GM12878 (cell line): ENCODE measurements around the gene GOLGA8T. TPM values are rescaled to one million over a fixed set of nuclear protein-coding genes. Genes with fewer than 3 reads are reported as not detected.
"Not testable (repeated sequence)": the region's sequence is repeated elsewhere in the genome, so short reads cannot be mapped to it uniquely, and the experiment has no call there.

Experiments used
- ATAC-seq: fragments of 200-7000 bp; cut with Tn5 transposase; 3 replicates; pipeline ENCODE4 v1.9.1; 2020; ENCODE audit warnings: mild to moderate bottlenecking, moderate library complexity
- Bru-seq: library from RNA; stranded (reverse); fragments of 400-500 nt; gene quantifications from one replicate; lab custom pipeline; 2021; lab: Mats Ljungman, UMichigan
- BruChase-seq, 2 experiments: library from RNA; stranded (reverse); fragments of 400-500 nt; gene quantifications; one replicate each; lab custom pipeline; 2021; lab: Mats Ljungman, UMichigan
- BruUV-seq: library from RNA; stranded (reverse); fragments of 400-500 nt; replicated peaks from 2 replicates; lab custom pipeline; 2021; lab: Mats Ljungman, UMichigan
- CTCF ChIA-PET: fragments of 300-600 bp; sonication (Branson Sonifier 250); formaldehyde crosslinking; extraction: SDS; loops from one replicate; lab custom pipeline; 2021; ENCODE audit warnings: inconsistent platforms; lab: Yijun Ruan, JAX
- POLR2A ChIA-PET: fragments of 350-600 bp; formaldehyde crosslinking; extraction: SDS; loops from one replicate; lab custom pipeline; 2021; ENCODE audit warnings: inconsistent platforms; lab: Charles Lee
- RAD21 ChIA-PET: fragments of 300-600 bp; sonication (Branson Sonifier 250); formaldehyde crosslinking; loops from one replicate; lab custom pipeline; 2023; ENCODE audit warnings: antibody characterized with exemption; ENCODE audit not compliant: unreplicated experiment; lab: Charles Lee
- SMC1A ChIA-PET: fragments of 300-600 bp; sonication (Branson Sonifier 250); formaldehyde crosslinking; loops from one replicate; lab custom pipeline; 2023; ENCODE audit not compliant: unreplicated experiment, uncharacterized antibody; lab: Charles Lee
- DNase-seq: peaks from one replicate; pipeline ENCODE4 v3.0.0-alpha.2; 2011; ENCODE audit warnings: low read depth, low spot score
- FAIRE-seq: peaks from 3 replicates; lab custom pipeline; 2011; peaks lifted over from hg19 to GRCh38; lab: Jason Lieb, UNC
- H2AFZ ChIP-seq: 2 replicates; pipeline ENCODE4 v1.6.0; 2011; ENCODE audit warnings: low read depth, low read length, control low read depth; ENCODE audit not compliant: control insufficient read depth
- H3K27ac ChIP-seq: 2 replicates; pipeline ENCODE4 v1.5.1; 2011; ENCODE audit warnings: control low read depth; ENCODE audit not compliant: control insufficient read depth, insufficient read depth
- H3K27me3 ChIP-seq, 2 experiments: replicated peaks in 1 of 2; 2 replicates each; pipeline versions ENCODE4 v1.6.0 to v1.6.1; 2011; ENCODE audit warnings: low read length in 1 of 2; ENCODE audit not compliant: control insufficient read depth in 2 of 2, insufficient read depth in 2 of 2
- H3K36me3 ChIP-seq, 2 experiments: 2 replicates each; pipeline ENCODE4 v1.5.1; 2011; ENCODE audit warnings: low read length in 1 of 2; ENCODE audit not compliant: control insufficient read depth in 2 of 2, insufficient read depth in 2 of 2
- H3K4me1 ChIP-seq: 2 replicates; pipeline ENCODE4 v1.6.1; 2011; ENCODE audit warnings: mild to moderate bottlenecking, low read length, moderate library complexity, mixed read lengths; ENCODE audit not compliant: control insufficient read depth, insufficient read depth
- H3K4me2 ChIP-seq: 2 replicates; pipeline ENCODE4 v1.6.0; 2011; ENCODE audit warnings: control low read depth; ENCODE audit not compliant: control insufficient read depth, insufficient read depth
- H3K4me3 ChIP-seq: fragments of 200-600 bp; sonication (generic); 2 replicates; pipeline ENCODE4 v1.5.1; 2016
- H3K79me2 ChIP-seq: 2 replicates; pipeline ENCODE4 v1.6.0; 2011; ENCODE audit warnings: low read length; ENCODE audit not compliant: control insufficient read depth, insufficient read depth
- H3K9ac ChIP-seq: 2 replicates; pipeline ENCODE4 v1.8.0; 2011; ENCODE audit warnings: low read length, control low read depth, mixed read lengths; ENCODE audit not compliant: control insufficient read depth, insufficient read depth
- H3K9me3 ChIP-seq: replicated peaks from 3 replicates; pipeline ENCODE4 v1.5.1; 2011; ENCODE audit warnings: mild to moderate bottlenecking, low read length; ENCODE audit not compliant: control insufficient read depth, insufficient read depth
- H4K20me1 ChIP-seq: 2 replicates; pipeline ENCODE4 v1.6.0; 2011; ENCODE audit not compliant: control insufficient read depth, insufficient read depth
- WGBS: methylation state at CpG from one replicate; pipeline ENCODE4 v1.1.6; 2016; ENCODE audit warnings: low lambda C conversion rate; ENCODE audit not compliant: insufficient replicate concordance, insufficient coverage; ENCODE audit errors: missing lambda C conversion rate; 5-methylcytosine and 5-hydroxymethylcytosine counted together
- in situ Hi-C: fragments of 300-500 bp; cut with MboI; formaldehyde crosslinking; loops from 9 replicates; pipeline ENCODE4 v1.14.3; 2018; ENCODE audit warnings: mixed read lengths
- intact Hi-C: fragments of 100-400 bp; cut with micrococcal nuclease; formaldehyde crosslinking; loops from one replicate; pipeline ENCODE4 v1.14.2; 2022; ENCODE audit not compliant: unreplicated experiment
- long read RNA-seq, 2 experiments: library from polyadenylated mRNA; unstranded; transcript quantifications; one replicate each; pipeline ENCODE4 v2.0.0, GENCODE V29; 2019 to 2020
- polyA minus RNA-seq, 3 experiments: library from RNA; depleted of rRNA, polyadenylated mRNA; stranded (reverse); fragments of >200 nt; gene quantifications; 2 replicates each; pipeline ENCODE4 v1.2.3, GENCODE V29; 2011
- polyA plus RNA-seq, 11 experiments: library from polyadenylated mRNA; depleted of rRNA in 4 of 11; unstranded in 6 of 11; stranded (reverse) in 5 of 11; fragments of >200 nt; fragmentation: Nextera tagmentation in 4 of 11; fragmentation: Illumina TruSeq in 1 of 11; extraction: Ambion mirVana in 4 of 11; extraction: Trizol in 1 of 11; gene quantifications; 1 replicate in 1 of 11; 2 replicates in 10 of 11; pipeline versions ENCODE4 v1.2.1 to v1.2.3, GENCODE V29; 2011 to 2016; ENCODE audit warnings: inconsistent platforms in 2 of 11, missing spikeins in 2 of 11, low read depth in 1 of 11
- total RNA-seq, 4 experiments: library from RNA; depleted of rRNA in 3 of 4; stranded (reverse); fragments of >200 nt in 3 of 4; fragmentation: Illumina TruSeq in 1 of 4; extraction: Trizol in 1 of 4; gene quantifications; 2 replicates each; pipeline versions ENCODE4 v1.2.1 to v1.2.3, GENCODE V29; 2013 to 2021

Gene GOLGA8T
- total RNA-seq (2013; cell fraction: nucleolus; rRNA removed): not detected in 2 replicates
- not detected in 2 replicates for total RNA-seq (2014; rRNA removed)
- not detected in 2 replicates for total RNA-seq (2014; rRNA removed; fragmentation: Illumina TruSeq; extraction: Trizol)
- total RNA-seq (2021): not detected in 2 replicates
- not detected for polyA plus RNA-seq (2011; ENCODE audit: low read depth)
- not detected in 2 replicates for polyA plus RNA-seq (2011; rRNA removed)
- polyA plus RNA-seq (2011; cell fraction: cytosol; rRNA removed): not detected in 2 replicates
- polyA plus RNA-seq (2011; cell fraction: nucleus; rRNA removed): not detected in 2 replicates
- polyA plus RNA-seq (2012): 0.07 TPM in 1 of 2 replicates, not detected in the other
- not detected in 2 replicates for polyA plus RNA-seq (2014; fragmentation: Illumina TruSeq; extraction: Trizol)
- not detected for polyA plus RNA-seq (2014; fragmentation: Nextera tagmentation; extraction: Ambion mirVana)
- not detected in 2 replicates for polyA plus RNA-seq (2014; rRNA removed)
- polyA plus RNA-seq (2016; fragmentation: Nextera tagmentation; extraction: Ambion mirVana): not detected
- not detected in 2 replicates for polyA minus RNA-seq (2011; rRNA and poly(A)+ RNA removed)
- not detected in 2 replicates for polyA minus RNA-seq (2011; cell fraction: cytosol; rRNA and poly(A)+ RNA removed)
- not detected in 2 replicates for polyA minus RNA-seq (2011; cell fraction: nucleus; rRNA and poly(A)+ RNA removed)
- not detected for Bru-seq, nascent RNA
- not detected for BruChase-seq, experiment 1, labeled RNA remaining after a 6-hour chase
- not detected for BruChase-seq, experiment 2, labeled RNA remaining after a 2-hour chase
- long read RNA-seq, experiment 1: 0 reads
- long read RNA-seq, experiment 2: 0 reads

DNA sequence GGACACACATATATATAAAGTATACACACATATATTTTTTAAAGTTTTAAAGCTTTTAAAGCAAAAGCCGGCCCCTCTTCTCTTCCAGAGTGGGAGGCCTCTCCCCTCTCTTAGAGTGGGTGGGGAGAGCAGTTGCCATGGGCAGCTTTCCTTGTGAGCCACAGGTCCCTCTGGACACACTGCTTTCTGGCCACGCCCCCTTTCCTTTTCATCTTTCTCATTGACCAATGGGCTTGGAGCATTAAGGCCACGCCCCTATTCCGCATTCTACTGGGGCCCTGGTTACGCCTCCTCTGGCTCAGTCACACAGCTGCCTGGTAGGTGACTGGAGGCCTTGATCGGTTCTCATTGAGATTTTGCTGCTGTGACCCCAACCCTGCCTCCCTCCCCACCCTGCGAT lies at the start of gene GOLGA8T:
Gene GOLGA8T, plus strand, starts transcription at position 301 of the 400 bp plus-strand sequence. Its CDS starts 98 bp downstream, at position 399.
- H3K9ac ChIP-seq, H3K9me3 ChIP-seq, intact Hi-C loops, H3K79me2 ChIP-seq, FAIRE-seq, ATAC-seq, H3K36me3 ChIP-seq, H3K4me1 ChIP-seq, in situ Hi-C loops, POLR2A ChIA-PET, H3K4me3 ChIP-seq, H2AFZ ChIP-seq, H4K20me1 ChIP-seq, BruUV-seq, H3K4me2 ChIP-seq, CTCF ChIA-PET, H3K27me3 ChIP-seq, SMC1A ChIA-PET, DNase-seq, RAD21 ChIA-PET, H3K27ac ChIP-seq: not testable (repeated sequence)
- whole genome bisulfite sequencing: no CpG with 5 or more reads among the region's 7 CpGs

DNA sequence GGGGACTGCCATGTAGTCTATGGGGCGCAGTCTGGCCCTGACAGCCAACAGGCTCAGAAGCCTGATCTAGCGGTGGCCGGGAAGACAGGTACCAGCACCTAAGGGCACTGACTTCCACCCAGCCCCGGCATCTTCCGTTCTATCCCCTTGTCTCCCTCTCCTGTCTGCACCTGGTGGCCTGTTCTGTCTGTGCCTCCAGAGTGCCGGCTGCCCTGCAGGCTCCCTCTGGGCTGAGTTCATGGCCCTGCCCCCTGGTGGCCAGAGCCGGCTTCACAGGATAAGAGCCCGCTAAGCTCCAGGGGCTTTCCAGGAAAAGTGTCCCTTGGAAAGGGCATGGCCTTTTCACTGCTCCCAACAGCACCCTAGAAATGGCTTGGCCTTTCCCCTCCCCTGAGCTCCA lies 37.0 kb upstream of the GOLGA8T start:
- H3K4me2 ChIP-seq, intact Hi-C loops, H3K79me2 ChIP-seq, H3K27me3 ChIP-seq, H3K4me3 ChIP-seq, H4K20me1 ChIP-seq, H3K36me3 ChIP-seq, FAIRE-seq, DNase-seq, BruUV-seq, RAD21 ChIA-PET, H3K27ac ChIP-seq, H3K9ac ChIP-seq, SMC1A ChIA-PET, H3K4me1 ChIP-seq, H3K9me3 ChIP-seq, POLR2A ChIA-PET, CTCF ChIA-PET, in situ Hi-C loops, H2AFZ ChIP-seq: not testable (repeated sequence)
- ATAC-seq: peak; percentile 70
- no CpG with 5 or more reads among the region's 8 CpGs for WGBS

DNA sequence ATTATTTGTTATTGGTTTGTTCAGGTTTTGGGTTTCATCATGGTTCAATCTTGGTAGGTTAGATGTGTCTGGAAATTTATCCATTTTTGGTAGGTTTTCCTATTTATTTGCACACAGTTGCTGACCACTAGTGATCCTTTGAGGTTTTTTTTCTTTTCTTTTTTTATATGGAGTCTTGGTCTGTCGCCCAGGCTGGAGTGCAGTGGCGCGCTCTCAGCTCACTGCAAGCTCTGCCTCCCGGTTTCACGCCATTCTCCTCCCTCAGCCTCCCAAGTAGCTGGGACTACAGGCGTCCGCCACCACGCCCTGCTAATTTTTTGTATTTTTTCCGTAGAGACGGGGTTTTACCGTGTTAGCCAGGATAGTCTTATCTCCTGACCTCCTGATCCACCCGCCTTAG lies 32.0 kb upstream of the GOLGA8T start:
- H2AFZ ChIP-seq, H3K4me3 ChIP-seq, H4K20me1 ChIP-seq, BruUV-seq, H3K4me2 ChIP-seq, H3K27ac ChIP-seq, H3K27me3 ChIP-seq, H3K4me1 ChIP-seq, in situ Hi-C loops, SMC1A ChIA-PET, H3K79me2 ChIP-seq, DNase-seq, RAD21 ChIA-PET, POLR2A ChIA-PET, FAIRE-seq, H3K36me3 ChIP-seq, H3K9me3 ChIP-seq, H3K9ac ChIP-seq, ATAC-seq, intact Hi-C loops, CTCF ChIA-PET: not testable (repeated sequence)
- no CpG with 5 or more reads among the region's 12 CpGs for WGBS
